ENCODE data around the gene INPP5F. TPM values are rescaled to one million over a fixed set of nuclear protein-coding genes. Genes with fewer than 3 reads are reported as not detected.

INPP5F gene
- total and polyA plus RNA-seq, 10 of the 15 experiments (the other 5 are each of a cell fraction or from before 2014, with no cell fraction given) = 6.0 to 49.3 (median 34.3) TPM

DNA sequence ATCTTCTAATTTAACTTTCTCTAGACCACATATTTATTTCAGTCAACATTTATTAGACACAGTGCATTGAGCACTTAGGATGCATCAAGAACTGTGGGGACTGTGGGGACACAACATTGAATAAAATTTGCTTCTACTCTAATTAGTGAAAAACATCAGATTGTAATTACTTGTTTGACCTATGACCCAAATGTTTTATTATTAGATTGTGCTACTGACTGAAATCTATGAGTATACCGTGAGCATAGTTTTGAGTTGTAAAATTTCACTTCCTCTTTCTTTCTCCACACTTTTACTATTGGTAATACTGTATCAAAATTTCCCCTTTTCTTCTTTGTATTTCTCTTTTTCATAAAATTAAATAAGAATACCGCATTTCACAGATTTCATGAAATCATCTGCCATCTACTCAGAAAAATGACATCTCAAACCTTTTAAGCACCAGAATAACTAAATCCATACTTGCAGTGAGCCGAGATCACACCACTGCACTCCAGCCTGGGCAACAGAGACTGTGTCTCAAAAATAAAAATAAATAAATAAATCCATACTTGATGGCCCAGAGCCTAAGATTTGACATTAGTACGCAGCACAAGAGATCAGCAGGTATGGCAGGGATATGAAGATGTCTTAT lies 25.4 kb upstream of the INPP5F start (continued):
- TF ChIP-seq, protein P1, sequence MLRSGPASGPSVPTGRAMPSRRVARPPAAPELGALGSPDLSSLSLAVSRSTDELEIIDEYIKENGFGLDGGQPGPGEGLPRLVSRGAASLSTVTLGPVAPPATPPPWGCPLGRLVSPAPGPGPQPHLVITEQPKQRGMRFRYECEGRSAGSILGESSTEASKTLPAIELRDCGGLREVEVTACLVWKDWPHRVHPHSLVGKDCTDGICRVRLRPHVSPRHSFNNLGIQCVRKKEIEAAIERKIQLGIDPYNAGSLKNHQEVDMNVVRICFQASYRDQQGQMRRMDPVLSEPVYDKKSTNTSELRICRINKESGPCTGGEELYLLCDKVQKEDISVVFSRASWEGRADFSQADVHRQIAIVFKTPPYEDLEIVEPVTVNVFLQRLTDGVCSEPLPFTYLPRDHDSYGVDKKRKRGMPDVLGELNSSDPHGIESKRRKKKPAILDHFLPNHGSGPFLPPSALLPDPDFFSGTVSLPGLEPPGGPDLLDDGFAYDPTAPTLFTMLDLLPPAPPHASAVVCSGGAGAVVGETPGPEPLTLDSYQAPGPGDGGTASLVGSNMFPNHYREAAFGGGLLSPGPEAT (IDR thresholded peaks at IDR 0.05; ENCODE audit: low read depth) = peak; percentile 94; the same call in 1 of the 2 replicates
- TF ChIP-seq YY1 (IDR thresholded peaks at IDR 0.05; ENCODE audit: low read depth, low read length) (no peak), RELA (IDR thresholded peaks at IDR 0.05; ENCODE audit: borderline replicate concordance, partially characterized antibody) (no peak), CHD4 (IDR thresholded peaks at IDR 0.05) (no peak; the same call in 1 of the 2 replicates), HSF1 (IDR thresholded peaks at IDR 0.05; ENCODE audit: low read depth, low read length) (no peak), SRF (IDR thresholded peaks at IDR 0.05; ENCODE audit: low read depth in 2 of 2, low read length in 2 of 2) (no peak), NR2C1 (IDR thresholded peaks at IDR 0.05) (peak; percentile 90), NR2F1 (conservative IDR thresholded peaks at IDR 0.05) (peak; percentile 100), SPI1 (IDR thresholded peaks at IDR 0.05; ENCODE audit: borderline replicate concordance, insufficient read depth, low read depth, low read length) (peak; percentile 98), NRF1 (conservative IDR thresholded peaks at IDR 0.05; ENCODE audit: low read depth, low read length) (no peak), IRF4 (IDR thresholded peaks at IDR 0.05; ENCODE audit: low read depth, low read length) (peak; percentile 87), ZNF24 (IDR thresholded peaks at IDR 0.05) (peak; percentile 36; the same call in 1 of the 2 replicates), HCFC1 (IDR thresholded peaks at IDR 0.05; ENCODE audit: low read length) (no peak), MTA3 (IDR thresholded peaks at IDR 0.05; ENCODE audit: borderline replicate concordance, low read length) (peak; percentile 61; the same call in 1 of the 2 replicates), MYB (IDR thresholded peaks at IDR 0.05; ENCODE audit: borderline replicate concordance, low read depth, low read length) (0 out of 2 replicates have a peak, but pooled peaks have one; percentile 62), IKZF2 (IDR thresholded peaks at IDR 0.05) (peak; percentile 72 to 84; a peak in 3 of 4 replicates), MXI1 (IDR thresholded peaks at IDR 0.05; ENCODE audit: low read depth, low read length) (peak; percentile 69; the same call in 1 of the 2 replicates), TCF12 (IDR thresholded peaks at IDR 0.05; ENCODE audit: low read depth, low read length) (no peak)
- TF ChIP-seq, protein P2, sequence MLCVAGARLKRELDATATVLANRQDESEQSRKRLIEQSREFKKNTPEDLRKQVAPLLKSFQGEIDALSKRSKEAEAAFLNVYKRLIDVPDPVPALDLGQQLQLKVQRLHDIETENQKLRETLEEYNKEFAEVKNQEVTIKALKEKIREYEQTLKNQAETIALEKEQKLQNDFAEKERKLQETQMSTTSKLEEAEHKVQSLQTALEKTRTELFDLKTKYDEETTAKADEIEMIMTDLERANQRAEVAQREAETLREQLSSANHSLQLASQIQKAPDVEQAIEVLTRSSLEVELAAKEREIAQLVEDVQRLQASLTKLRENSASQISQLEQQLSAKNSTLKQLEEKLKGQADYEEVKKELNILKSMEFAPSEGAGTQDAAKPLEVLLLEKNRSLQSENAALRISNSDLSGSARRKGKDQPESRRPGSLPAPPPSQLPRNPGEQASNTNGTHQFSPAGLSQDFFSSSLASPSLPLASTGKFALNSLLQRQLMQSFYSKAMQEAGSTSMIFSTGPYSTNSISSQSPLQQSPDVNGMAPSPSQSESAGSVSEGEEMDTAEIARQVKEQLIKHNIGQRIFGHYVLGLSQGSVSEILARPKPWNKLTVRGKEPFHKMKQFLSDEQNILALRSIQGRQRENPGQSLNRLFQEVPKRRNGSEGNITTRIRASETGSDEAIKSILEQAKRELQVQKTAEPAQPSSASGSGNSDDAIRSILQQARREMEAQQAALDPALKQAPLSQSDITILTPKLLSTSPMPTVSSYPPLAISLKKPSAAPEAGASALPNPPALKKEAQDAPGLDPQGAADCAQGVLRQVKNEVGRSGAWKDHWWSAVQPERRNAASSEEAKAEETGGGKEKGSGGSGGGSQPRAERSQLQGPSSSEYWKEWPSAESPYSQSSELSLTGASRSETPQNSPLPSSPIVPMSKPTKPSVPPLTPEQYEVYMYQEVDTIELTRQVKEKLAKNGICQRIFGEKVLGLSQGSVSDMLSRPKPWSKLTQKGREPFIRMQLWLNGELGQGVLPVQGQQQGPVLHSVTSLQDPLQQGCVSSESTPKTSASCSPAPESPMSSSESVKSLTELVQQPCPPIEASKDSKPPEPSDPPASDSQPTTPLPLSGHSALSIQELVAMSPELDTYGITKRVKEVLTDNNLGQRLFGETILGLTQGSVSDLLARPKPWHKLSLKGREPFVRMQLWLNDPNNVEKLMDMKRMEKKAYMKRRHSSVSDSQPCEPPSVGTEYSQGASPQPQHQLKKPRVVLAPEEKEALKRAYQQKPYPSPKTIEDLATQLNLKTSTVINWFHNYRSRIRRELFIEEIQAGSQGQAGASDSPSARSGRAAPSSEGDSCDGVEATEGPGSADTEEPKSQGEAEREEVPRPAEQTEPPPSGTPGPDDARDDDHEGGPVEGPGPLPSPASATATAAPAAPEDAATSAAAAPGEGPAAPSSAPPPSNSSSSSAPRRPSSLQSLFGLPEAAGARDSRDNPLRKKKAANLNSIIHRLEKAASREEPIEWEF (IDR thresholded peaks at IDR 0.05; ENCODE audit: insufficient replicate concordance, low read depth, low read length) = peak; percentile 82
- TF ChIP-seq, protein P3, sequence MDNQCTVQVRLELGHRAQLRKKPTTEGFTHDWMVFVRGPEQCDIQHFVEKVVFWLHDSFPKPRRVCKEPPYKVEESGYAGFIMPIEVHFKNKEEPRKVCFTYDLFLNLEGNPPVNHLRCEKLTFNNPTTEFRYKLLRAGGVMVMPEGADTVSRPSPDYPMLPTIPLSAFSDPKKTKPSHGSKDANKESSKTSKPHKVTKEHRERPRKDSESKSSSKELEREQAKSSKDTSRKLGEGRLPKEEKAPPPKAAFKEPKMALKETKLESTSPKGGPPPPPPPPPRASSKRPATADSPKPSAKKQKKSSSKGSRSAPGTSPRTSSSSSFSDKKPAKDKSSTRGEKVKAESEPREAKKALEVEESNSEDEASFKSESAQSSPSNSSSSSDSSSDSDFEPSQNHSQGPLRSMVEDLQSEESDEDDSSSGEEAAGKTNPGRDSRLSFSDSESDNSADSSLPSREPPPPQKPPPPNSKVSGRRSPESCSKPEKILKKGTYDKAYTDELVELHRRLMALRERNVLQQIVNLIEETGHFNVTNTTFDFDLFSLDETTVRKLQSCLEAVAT (IDR thresholded peaks at IDR 0.05) = peak; percentile 59; the same call in 1 of the 2 replicates
